HG02938 (cell line): ENCODE results near the gene TOR1B.
A peak's percentile ranks its signal among the peaks of the same experiment; 100 is the strongest.

Experiments used
- ATAC-seq: cut with Tn5 transposase; IDR thresholded peaks from one replicate; pipeline ENCODE4 v1.9.1; 2021; ENCODE audit warnings: mild to moderate bottlenecking, moderate library complexity; ENCODE audit not compliant: unreplicated experiment

Gene TOR1B

GRCh38 chr9:129812385-129812784, 9.4 kb downstream of the TOR1B start:
- ATAC-seq: no peak

- no peak for ATAC-seq
Measured at GRCh38 chr9:129813661-129814060, 10.7 kb downstream of the TOR1B start.

GRCh38 chr9:129814432-129815223, 11.6 kb downstream of the TOR1B start:
- no peak for ATAC-seq

GRCh38 chr9:129815278-129815677, 12.3 kb downstream of the TOR1B start:
- no peak for ATAC-seq

GRCh38 chr9:129816501-129817435, 13.8 kb downstream of the TOR1B start:
- ATAC-seq: no peak

GRCh38 chr9:129822898-129823541, 20.0 kb downstream of the TOR1B start:
- ATAC-seq: no peak

- ATAC-seq: no peak
Measured at GRCh38 chr9:129823542-129823934, 20.6 kb downstream of the TOR1B start.

- peak; percentile 87 for ATAC-seq
Measured at GRCh38 chr9:129823935-129824601, 21.1 kb downstream of the TOR1B start, which contains the start of gene TOR1A. TSS of gene TOR1A (minus strand) at chr9:129824136. CDS start at chr9:129824085, 51 bp downstream.

- ATAC-seq: no peak
Measured at GRCh38 chr9:129826344-129826743, 23.4 kb downstream of the TOR1B start.

- no peak for ATAC-seq
Measured at GRCh38 chr9:129826759-129827158, 23.8 kb downstream of the TOR1B start.

GRCh38 chr9:129828051-129828450, 25.1 kb downstream of the TOR1B start:
- ATAC-seq: no peak

- no peak for ATAC-seq
Measured at GRCh38 chr9:129828969-129829368, 26.0 kb downstream of the TOR1B start.

GRCh38 chr9:129832982-129833381, 30.0 kb downstream of the TOR1B start:
- ATAC-seq: no peak

GRCh38 chr9:129834489-129835127, 31.6 kb downstream of the TOR1B start:
- peak; percentile 5 for ATAC-seq

GRCh38 chr9:129835128-129835859, 32.3 kb downstream of the TOR1B start, which contains the start of the genes C9orf78 and USP20:
TSS of gene C9orf78 (minus strand) at chr9:129835275. CDS start at chr9:129835221, 54 bp downstream.
TSS of gene USP20 (plus strand) at chr9:129835458. CDS start at chr9:129852556, 17,098 bp downstream.
- ATAC-seq: peak; percentile 88

GRCh38 chr9:129835860-129836223, 32.9 kb downstream of the TOR1B start:
- peak; percentile 13 for ATAC-seq

GRCh38 chr9:129836311-129837007, 33.5 kb downstream of the TOR1B start:
- no peak for ATAC-seq

GRCh38 chr9:129838707-129839259, 35.8 kb downstream of the TOR1B start:
- no peak for ATAC-seq
